GM18508 (cell line): Measurements from ENCODE around the gene ADARB1.
"Not testable (repeated sequence)": the region's sequence is repeated elsewhere in the genome, so short reads cannot be mapped to it uniquely, and the experiment has no call there.

ENCODE experiments used
- ATAC-seq: cut with Tn5 transposase; IDR thresholded peaks from one replicate; pipeline ENCODE4 v1.9.1; 2021; ENCODE audit warnings: moderate number of reproducible peaks; ENCODE audit not compliant: insufficient read depth, unreplicated experiment

Gene ADARB1

GRCh38 chr21:45074048-45074817 lies at the start of gene ADARB1:
Gene ADARB1 (plus strand): TSS chr21:45074580. CDS start chr21:45171657, 97,077 bp downstream.
- ATAC-seq = no peak

GRCh38 chr21:45026066-45026745 lies 48.2 kb upstream of the ADARB1 start:
- ATAC-seq = no peak

- no peak for ATAC-seq
Measured at GRCh38 chr21:45026826-45027225, 47.6 kb upstream of the ADARB1 start.

GRCh38 chr21:45027241-45028196 lies 46.9 kb upstream of the ADARB1 start:
- no peak for ATAC-seq

GRCh38 chr21:45028645-45029044 lies 45.7 kb upstream of the ADARB1 start:
- not testable (repeated sequence) for ATAC-seq

GRCh38 chr21:45029298-45029947 lies 45.0 kb upstream of the ADARB1 start:
- ATAC-seq = no peak

- no peak for ATAC-seq
Measured at GRCh38 chr21:45029948-45030681, 44.3 kb upstream of the ADARB1 start.

- ATAC-seq = no peak
Measured at GRCh38 chr21:45030682-45031570, 43.5 kb upstream of the ADARB1 start.

- ATAC-seq = no peak
Measured at GRCh38 chr21:45031571-45032191, 42.7 kb upstream of the ADARB1 start.

GRCh38 chr21:45032332-45032731 lies 42.0 kb upstream of the ADARB1 start:
- no peak for ATAC-seq

- ATAC-seq = no peak
Measured at GRCh38 chr21:45032977-45033710, 41.2 kb upstream of the ADARB1 start.

GRCh38 chr21:45033791-45034555 lies 40.4 kb upstream of the ADARB1 start:
- ATAC-seq = no peak

GRCh38 chr21:45034556-45035476 lies 39.6 kb upstream of the ADARB1 start:
- no peak for ATAC-seq

GRCh38 chr21:45035477-45035848 lies 38.9 kb upstream of the ADARB1 start:
- ATAC-seq = no peak

GRCh38 chr21:45036630-45037029 lies 37.8 kb upstream of the ADARB1 start:
- no peak for ATAC-seq

GRCh38 chr21:45037986-45038385 lies 36.4 kb upstream of the ADARB1 start:
- no peak for ATAC-seq
